Stimulated activated CD4-positive, alpha-beta T cell treated with anti-CD3 and anti-CD28 coated beads, Interleukin-4, amount 100 ng/mL, for 4 hours (primary cell): ENCODE data around the gene OR2G3.

Experiments
- DNase-seq, 2 experiments: peaks; one replicate each; pipeline ENCODE4 v3.0.0-alpha.2; 2020

OR2G3 gene

DNA sequence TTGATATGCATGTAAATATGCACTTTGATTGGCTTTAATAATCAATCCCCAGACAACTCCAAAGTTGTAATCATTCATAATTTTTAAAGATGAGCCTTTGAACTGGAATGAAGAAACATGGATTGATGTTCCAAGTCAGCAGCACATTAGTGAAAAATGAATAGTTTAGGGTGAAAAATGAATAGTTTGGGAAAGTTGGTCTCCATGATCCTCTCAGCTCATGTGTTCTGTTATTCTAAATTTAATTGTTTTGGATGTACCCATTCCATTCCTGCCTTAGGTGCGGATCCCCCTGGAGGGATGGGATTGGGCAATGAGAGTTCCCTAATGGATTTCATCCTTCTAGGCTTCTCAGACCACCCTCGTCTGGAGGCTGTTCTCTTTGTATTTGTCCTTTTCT, at the start of gene OR2G3:
TSS of gene OR2G3 (plus strand) at position 301 of the 400 bp plus-strand sequence. CDS start at position 301, 0 bp downstream.
- DNase-seq: no peak

DNA sequence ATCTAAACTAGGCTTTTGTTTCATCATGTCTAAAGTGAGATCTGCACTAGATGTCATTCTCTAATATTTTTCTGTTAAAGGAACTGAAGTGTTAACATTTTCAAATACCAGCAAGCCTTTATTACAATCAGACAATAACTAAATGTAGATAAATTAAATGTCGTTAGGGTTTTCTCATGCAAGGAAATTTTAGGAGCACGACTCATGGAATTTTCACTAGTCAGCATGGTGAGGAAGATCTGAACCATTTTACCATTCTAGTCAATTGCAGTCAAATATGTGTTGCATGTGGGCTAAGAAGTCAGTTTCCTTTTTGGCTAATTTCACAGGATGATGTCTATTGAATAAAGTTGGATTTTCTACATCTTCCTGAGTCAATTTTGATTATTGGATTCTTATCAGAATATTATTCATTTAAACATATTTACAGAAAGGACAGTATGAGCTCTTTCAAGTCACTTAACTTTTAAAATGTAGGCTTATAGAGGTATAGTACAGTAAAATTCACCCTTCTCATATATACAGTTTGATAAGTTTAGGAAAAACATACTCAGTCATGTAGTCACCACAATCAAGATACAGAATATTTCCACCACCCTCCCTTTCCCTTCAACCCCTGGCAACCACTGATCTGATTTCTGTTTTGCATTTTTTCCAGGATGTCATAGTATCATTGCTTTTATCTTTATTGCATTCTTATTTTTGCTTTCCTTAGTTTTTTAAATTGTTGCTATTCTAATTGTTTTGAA, 47.3 kb upstream of the OR2G3 start:
- no peak for DNase-seq

DNA sequence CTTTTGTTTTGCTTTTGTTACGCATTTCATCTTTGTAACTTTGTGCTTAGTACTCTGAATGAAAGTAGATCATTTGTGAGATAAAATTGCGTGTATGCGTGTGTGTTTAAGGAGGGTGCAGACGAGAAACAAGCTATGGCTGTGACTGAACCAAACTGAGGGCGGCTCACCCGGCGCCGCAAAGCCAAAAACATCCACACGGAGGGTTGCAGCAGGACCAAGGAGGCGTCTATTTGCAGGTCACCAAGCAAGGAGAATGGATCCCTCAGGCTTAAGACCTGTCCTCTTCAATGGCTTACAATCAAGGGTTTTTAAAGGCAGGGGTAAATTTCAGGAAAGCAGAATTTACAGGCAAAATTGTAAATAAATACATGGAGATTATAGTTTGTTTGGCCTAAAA, 43.7 kb upstream of the OR2G3 start:
- DNase-seq: no peak

DNA sequence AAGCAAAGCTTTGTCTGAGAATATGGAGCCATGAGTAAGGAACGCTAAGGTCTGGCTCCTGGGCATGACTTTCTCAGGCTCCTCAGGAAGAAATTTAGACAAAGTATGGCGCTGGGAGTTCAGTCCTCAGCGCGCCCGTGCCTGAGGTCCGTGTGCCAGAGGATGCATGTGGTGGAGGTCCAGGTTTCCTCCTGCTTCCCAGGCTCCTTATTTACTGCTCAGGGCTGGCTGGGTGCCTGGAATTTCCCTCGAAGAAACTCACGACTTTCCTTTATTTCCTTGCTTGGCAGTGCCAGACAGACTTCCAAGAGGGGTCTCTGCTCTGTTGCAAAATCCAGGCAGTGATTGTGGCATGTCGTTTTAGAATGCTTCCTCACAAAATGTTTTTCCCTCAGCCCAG, 43.2 kb upstream of the OR2G3 start:
- no peak for DNase-seq

DNA sequence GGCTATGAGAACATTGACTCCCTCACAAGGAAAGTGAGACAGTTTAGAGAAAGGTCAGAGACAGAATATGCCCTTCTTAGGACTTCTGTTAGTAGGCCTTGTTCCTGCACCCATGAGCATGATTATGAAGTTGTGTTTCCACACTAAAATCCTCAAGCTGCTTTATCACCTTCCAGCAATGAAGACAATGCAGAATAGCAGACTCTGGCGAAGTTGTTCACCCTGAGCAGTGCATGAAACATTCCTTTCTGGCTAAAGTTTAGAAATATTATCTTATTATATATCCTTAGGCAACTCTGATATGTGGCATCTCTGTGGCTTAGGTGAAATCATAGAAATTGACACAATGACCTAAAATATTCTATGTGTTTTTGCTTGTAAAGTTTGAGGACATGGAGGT, 31.1 kb upstream of the OR2G3 start:
- no peak for DNase-seq

DNA sequence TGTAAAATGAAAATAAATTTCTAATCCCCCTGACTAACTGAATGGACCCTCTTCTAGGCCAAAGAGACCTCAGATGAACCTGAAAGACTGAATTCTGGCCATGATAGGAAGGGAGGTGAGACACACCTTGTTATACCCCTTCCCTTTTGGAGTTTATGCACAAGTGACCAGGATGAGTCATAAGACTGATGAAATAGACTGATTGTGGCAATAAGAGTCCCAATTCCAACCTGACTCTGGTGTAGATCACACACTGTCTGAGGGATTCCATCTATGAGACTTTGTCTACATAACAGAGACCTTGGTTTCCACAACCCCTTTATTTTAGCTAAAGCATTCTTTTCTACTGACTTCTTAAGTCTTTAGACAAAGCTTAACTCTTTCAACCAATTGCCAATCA, 30.7 kb upstream of the OR2G3 start:
- no peak for DNase-seq

DNA sequence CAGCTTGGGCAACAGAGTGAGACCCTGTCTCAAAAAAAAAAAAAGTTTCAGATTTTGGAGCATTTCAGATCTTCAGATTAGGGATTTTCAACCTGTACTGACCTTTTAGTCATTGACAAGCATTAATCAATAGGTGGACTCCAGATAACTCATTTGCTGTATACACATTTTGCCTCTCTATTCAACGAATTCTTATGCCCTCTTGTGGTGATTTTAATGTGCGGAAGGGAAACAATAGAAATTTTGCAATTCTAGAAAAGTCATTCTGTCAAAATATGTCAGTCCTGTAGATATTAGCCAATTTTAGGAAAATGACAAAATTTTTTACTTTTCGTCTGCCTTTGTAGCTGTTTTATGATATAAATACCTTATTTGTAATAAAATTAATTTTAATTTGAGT, 28.9 kb upstream of the OR2G3 start:
- no peak for DNase-seq

DNA sequence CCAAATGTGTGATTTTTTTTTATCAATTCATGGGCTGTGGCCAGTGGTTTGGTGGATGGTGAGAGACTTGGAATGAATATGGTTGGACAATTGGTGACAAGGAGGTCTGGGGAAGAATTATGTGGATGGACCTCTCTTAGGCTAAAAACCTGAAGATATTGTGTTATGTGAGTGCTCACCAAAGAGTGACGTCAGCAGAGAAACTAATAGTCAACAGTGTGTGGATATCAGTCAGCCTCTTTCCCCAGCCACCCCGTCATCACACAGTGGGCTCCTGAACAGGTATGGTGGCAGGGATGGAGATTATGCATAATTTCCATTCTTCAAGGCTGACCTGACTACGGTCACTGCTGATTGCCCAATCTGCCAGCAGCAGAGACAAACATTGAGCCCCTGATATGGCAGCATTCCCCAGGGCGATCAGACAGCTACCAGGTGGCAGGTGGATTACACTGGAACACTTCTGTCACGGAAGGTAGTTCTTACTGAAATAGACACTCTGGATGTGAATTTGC, 26.4 kb upstream of the OR2G3 start:
- DNase-seq: no peak

DNA sequence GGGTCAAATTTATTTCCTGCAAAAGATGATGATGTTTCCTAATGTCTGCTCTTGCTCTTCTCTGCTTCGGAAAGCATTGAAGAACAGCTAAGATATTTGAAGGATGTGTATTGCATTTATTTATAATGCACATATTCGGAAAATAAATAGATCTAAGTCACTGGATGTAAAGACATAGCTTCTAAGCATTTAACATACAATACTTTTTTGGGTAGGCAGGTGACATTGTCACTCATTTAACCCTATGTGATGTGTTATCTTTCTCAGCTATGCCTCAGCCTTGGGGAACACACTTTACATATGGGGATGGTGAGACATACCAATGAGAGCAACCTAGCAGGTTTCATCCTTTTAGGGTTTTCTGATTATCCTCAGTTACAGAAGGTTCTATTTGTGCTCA, 17.3 kb upstream of the OR2G3 start, which contains the start of gene OR2G2:
TSS of gene OR2G2 (plus strand) at position 301 of the 400 bp plus-strand sequence. CDS start at position 301, 0 bp downstream.
- no peak for DNase-seq

DNA sequence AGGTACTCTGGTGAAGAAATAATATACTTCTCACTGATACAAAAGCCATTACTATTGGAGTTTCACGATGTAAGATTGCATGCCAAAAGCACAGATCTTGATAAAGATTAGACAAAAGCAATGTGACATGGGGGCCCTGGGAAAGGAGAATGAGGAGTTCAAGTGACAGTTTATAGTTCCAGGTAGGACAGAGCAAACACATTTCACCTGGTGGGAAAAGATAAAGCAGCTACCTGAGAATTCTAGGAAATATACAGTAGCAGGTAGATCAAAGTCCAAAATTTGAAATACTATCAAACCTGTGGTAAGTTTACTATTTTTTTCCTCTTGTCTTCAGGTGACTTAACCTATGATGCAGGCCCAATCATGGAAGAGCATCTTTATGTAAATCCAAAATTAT, 8.0 kb downstream of the OR2G3 start:
- no peak for DNase-seq

DNA sequence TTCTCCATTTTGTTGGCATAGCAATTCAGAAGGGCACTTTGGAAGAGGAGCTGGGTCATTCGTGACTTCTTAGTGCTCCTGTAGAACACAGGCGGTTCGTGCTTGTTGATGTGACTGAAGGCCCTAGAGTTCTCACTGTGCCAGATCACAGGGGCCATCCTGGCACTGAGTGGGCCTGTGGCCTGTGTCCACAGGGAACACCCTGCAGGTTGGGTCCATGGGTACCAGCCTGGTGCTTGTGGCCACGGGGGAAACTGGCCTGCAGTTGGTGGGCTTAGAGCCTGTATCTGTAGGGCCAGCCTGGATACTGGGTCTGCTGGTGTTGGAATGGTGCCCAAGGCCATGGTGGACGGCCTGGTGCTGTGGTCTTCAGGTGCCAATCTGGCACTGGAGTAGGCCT, 9.2 kb downstream of the OR2G3 start:
- DNase-seq: no peak

DNA sequence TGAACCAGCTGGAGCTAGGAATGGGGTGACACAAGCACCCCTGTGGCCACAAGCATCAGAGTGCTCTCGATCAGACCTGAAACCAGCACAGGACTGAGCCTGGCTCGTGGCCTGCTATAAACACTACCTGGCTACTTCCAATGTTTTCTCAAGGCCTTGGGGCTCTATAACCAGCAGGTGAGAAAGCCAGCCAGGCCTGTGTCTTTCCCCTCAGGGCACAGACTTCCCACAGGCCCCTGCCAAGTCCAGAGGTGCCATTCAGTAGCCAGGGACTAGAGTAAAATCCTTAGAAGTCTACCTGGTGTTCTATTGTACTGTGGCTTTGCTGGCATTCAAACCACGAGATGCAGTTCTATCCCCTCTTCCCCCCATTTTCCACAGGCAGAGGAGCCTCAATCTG, 22.6 kb downstream of the OR2G3 start:
- DNase-seq: no peak

DNA sequence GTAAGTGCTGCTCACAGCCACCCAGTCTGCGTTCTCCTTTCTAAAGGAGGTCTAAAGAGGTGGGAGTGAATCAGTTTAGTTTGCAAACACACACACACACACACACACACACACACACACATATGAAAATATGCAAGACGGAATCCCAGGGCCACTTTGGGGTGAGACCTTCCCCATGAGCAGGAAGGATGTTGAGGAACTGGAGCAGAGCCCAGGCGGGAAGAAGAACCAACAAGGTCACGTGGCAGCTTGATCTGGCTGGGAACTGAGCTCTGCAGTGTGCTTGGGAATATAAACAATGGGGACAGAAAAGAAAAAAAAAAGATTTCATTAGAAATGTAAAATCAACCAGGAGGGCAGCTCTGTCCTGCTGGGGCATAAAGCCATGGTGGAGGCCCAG, 32.6 kb downstream of the OR2G3 start:
- DNase-seq: no peak

DNA sequence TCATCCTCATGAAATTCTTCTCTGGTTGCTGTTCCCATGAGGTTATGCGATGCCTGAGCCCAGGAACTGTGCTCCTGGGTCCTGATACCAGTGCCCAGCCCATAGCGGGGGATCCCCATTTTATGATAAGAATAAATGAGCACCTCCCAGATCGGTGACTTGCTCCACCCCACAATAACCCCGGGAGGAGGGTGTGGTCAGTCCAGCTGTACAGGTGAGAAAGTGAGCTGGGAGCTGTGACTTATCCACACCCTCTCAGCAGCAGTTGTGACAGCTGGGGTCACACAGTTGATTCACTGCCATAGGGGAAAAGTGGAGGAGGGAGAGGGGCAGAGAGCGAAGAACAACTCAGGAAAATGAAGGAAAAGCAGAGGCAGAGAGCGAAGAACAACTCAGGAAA, 33.4 kb downstream of the OR2G3 start:
- no peak for DNase-seq

DNA sequence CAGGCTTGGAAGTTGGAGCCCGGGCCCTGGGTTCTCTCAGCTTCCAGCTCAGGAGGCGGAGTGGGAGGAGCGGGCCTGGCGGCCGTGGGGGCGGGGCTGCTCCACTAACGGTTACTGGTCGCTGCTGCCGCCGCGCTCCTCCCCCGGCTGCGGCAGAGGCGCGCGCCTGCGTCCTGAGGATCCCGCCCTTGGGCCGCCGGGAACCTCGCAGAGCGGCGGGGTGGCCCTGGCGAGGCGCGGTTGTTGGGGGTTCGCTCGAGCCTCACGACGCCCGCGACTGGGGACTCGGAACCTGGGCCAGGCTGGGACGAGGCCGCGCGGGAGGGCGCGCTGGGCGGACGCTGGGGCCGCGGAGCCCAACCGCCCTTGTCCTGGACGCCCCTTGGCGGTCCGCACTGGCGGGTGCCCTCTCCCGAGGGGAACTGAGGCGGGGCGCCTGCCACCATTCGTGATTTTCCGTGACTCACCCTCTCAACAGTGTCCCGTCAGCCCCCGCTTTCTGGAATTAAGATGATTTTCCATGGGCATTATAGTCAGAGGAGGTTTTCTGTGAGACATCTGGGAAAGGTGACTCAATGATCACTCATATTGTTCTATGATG, 34.1 kb downstream of the OR2G3 start:
- DNase-seq: peak; percentile 25 to 33

DNA sequence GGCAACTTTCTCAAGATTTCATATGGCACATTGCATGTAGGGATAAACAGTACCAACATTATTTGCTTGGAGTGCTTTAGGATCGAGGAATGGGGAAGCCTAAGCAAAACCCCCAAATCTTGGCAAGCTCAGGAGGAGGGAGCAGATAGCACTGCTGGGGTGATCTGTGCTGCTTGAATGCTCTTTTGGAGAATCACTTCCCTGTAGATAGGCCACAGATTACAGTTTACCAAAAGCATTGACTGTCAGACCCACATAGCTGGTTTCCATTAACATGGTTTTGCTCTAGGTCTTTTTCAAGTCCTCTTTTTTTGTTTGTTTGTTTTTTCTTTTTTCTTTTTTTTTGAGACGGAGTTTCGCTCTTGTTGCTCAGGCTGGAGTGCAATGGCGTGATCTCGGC, 37.4 kb downstream of the OR2G3 start:
- no peak for DNase-seq

DNA sequence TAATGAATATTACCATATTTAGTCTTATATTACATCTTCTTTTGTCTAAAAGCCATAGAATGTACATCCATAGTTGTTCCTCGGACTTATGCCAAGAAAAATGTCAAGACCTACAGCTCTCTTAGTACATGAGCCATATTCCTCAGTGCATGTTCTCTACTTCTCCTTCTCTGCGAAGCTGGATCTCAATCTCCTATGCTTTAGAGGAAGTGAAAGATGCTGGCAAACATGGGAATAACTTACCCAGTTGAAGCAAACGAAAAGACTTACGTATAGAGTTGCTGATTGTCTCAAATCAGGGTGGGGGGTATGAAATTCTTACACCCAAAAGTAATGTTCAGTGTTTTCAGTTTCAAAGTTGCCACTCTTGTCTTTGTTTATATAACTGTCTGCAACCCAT, 41.5 kb downstream of the OR2G3 start:
- DNase-seq: no peak

DNA sequence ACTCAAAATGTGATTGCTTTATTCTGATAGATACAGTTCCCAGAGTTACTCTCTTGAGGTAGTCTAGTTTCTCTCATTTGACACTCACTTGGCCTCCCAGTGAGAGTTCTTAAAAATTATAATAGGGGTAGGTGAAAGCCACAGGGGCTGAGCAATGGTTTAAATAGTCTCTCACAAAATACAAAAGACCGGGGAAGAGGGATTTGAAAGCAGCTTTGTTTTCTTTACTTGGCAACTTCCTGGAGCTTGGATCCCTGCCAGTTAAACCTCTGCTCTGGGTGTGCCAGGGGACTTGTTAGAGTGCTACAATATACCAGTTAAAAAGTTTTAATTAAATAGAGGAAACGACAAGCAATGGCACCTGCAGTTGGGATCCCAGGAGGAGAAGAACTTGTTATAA, 42.5 kb downstream of the OR2G3 start:
- no peak for DNase-seq

DNA sequence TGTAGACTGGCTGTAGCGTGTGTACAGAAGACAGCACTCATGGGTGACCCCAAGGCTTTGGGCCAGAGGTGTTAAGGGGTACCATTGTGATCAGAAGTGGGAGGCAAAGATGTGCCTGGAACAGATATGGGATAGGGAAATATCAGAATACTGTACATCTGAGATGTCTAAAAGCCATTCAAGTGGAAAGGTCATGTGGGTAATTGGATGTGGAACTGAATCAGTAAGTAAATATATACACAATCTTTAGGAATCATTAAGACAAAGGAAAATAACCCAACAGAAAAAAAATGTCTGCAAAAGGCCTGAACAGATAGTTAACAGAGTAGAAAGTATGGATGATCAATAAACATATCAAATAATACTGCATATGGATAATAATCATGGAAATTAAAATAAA, 47.7 kb downstream of the OR2G3 start:
- no peak for DNase-seq
